Smooth muscle cell (in vitro differentiated cells): Measurements from ENCODE around the gene PTPRN2. TPM values are rescaled to one million over a fixed set of nuclear protein-coding genes. Genes with fewer than 3 reads are reported as not detected.

Experiments used
- DNase-seq: peaks from one replicate; lab custom pipeline; 2025; ENCODE audit not compliant: unreplicated experiment; lab: John Stamatoyannopoulos, UW
- H2AFZ ChIP-seq: fragments of 200-600 bp; sonication (generic); 2 replicates; pipeline ENCODE4 v1.6.0; 2016; ENCODE audit warnings: antibody characterized with exemption, low read depth, mild to moderate bottlenecking
- H3F3A ChIP-seq: fragments of 200-600 bp; sonication (generic); 2 replicates; pipeline ENCODE4 v1.6.0; 2017; ENCODE audit warnings: antibody characterized with exemption, low read depth
- H3K27ac ChIP-seq: fragments of 200-600 bp; sonication (generic); 2 replicates; pipeline ENCODE4 v1.5.1; 2016; ENCODE audit warnings: low read depth, mild to moderate bottlenecking
- H3K27me3 ChIP-seq: fragments of 200-600 bp; sonication (generic); 2 replicates; pipeline ENCODE4 v1.6.1; 2016; ENCODE audit warnings: low read depth, mild to moderate bottlenecking
- H3K36me3 ChIP-seq: fragments of 200-600 bp; sonication (generic); 2 replicates; pipeline ENCODE4 v1.5.1; 2016; ENCODE audit warnings: low read depth
- H3K4me1 ChIP-seq: fragments of 200-600 bp; sonication (generic); 2 replicates; pipeline ENCODE4 v1.5.1; 2016; ENCODE audit warnings: low read depth
- H3K4me2 ChIP-seq: fragments of 200-600 bp; sonication (generic); 2 replicates; pipeline ENCODE4 v1.6.0; 2016; ENCODE audit warnings: mild to moderate bottlenecking
- H3K4me3 ChIP-seq: fragments of 200-600 bp; sonication (generic); 2 replicates; pipeline ENCODE4 v1.5.1; 2016; ENCODE audit warnings: mild to moderate bottlenecking
- H3K79me2 ChIP-seq: fragments of 200-600 bp; sonication (generic); 2 replicates; pipeline ENCODE4 v1.6.0; 2016; ENCODE audit warnings: low read depth, mild to moderate bottlenecking
- H3K9ac ChIP-seq: fragments of 200-600 bp; sonication (generic); 2 replicates; pipeline ENCODE4 v1.6.0; 2016; ENCODE audit warnings: low read depth
- H3K9me3 ChIP-seq: fragments of 200-600 bp; sonication (generic); replicated peaks from 2 replicates; pipeline ENCODE4 v1.5.1; 2016; ENCODE audit warnings: low read depth
- H4K20me1 ChIP-seq: fragments of 200-600 bp; sonication (generic); 2 replicates; pipeline ENCODE4 v1.6.0; 2016; ENCODE audit warnings: low read depth
- CTCF ChIP-seq: fragments of 200-600 bp; sonication (generic); IDR thresholded peaks from 2 replicates; pipeline ENCODE4 v1.5.1; 2017; ENCODE audit warnings: borderline replicate concordance, mild to moderate bottlenecking, antibody characterized with exemption; ENCODE audit not compliant: insufficient read depth, poor library complexity, severe bottlenecking
- WGBS: methylation state at CpG from one replicate; pipeline ENCODE4 v1.1.7; 2016; ENCODE audit warnings: low lambda C conversion rate; 5-methylcytosine and 5-hydroxymethylcytosine counted together
- polyA plus RNA-seq: library from polyadenylated mRNA; unstranded; fragments of >200 nt; fragmentation: Nextera tagmentation; extraction: Ambion mirVana; gene quantifications from 2 replicates; pipeline ENCODE4 v1.2.1, GENCODE V29; 2016
- total RNA-seq: library from RNA; depleted of rRNA; stranded (reverse); fragments of >200 nt; gene quantifications from 2 replicates; pipeline ENCODE4 v1.2.3, GENCODE V29; 2014

PTPRN2 gene
- total and polyA plus RNA-seq, 2 experiments from 2014 or later, result 0.09 to 0.87 TPM

GRCh38 chr7:157943561-157943960 lies 644.1 kb downstream of the PTPRN2 start:
- no peak overlapping the region for H3K27ac ChIP-seq
- H3K9ac ChIP-seq, result no peak overlapping the region
- no peak for DNase-seq
- H4K20me1 ChIP-seq, result no peaks in the 10 kb centered on the region
- no peak overlapping the region for H2AFZ ChIP-seq
- H3K4me2 ChIP-seq, result no peak overlapping the region
- 91% methylated on average over 6 of the region's 6 CpGs for WGBS
- TF ChIP-seq CTCF, result no peak
- no peaks in the 10 kb centered on the region for H3K4me1 ChIP-seq
- H3F3A ChIP-seq, result no peaks in the 10 kb centered on the region
- no peaks in the 10 kb centered on the region for H3K9me3 ChIP-seq
- H3K36me3 ChIP-seq, result no peaks in the 10 kb centered on the region
- no peaks in the 10 kb centered on the region for H3K27me3 ChIP-seq
- H3K79me2 ChIP-seq, result no peaks in the 10 kb centered on the region
- H3K4me3 ChIP-seq, result no peak overlapping the region

DNA sequence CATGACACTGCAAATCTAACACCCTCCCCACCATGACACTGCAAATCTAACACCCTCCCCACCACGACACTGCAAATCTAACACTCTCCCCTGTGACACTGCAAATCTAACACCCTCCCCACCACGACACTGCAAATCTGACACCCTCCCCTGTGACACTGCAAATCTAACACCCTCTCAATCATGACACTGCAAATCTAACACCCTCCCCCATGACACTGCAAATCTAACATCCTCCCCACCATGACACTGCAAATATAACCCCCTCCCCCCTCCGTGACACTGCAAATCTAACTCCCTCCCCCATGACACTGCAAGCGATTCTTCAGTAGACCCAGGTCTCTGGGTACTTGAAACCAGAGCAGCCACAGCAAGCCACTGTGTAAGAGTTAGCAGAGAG lies 646.4 kb downstream of the PTPRN2 start:
- Histone ChIP-seq H3K79me2 (no peaks in the 10 kb centered on the region), H3F3A (no peaks in the 10 kb centered on the region), H3K4me1 (no peaks in the 10 kb centered on the region), H3K9me3 (no peaks in the 10 kb centered on the region), H3K27me3 (no peaks in the 10 kb centered on the region), H3K4me2 (no peak overlapping the region), H3K27ac (no peak overlapping the region), H3K4me3 (no peak overlapping the region), H3K9ac (no peak overlapping the region), H2AFZ (no peak overlapping the region), H3K36me3 (no peaks in the 10 kb centered on the region), H4K20me1 (no peaks in the 10 kb centered on the region)
- 90% methylated on average over 4 of the region's 4 CpGs for WGBS
- TF ChIP-seq CTCF, result no peak
- DNase-seq, result no peak

DNA sequence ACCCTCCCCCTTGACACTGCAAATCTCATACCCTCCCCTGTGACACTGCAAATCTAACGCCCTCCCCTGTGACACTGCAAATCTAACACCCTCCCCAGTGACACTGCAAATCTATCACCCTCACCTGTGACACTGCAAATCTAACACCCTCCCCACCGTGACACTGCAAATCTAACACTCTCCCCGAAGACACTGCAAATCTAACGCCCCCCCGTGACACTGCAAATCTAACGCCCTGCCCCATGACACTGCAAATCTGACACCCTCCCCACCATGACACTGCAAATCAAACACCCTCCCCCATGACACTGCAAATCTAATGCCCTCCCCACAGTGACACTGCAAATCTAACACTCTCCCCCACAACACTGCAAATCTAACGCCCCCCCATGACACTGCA lies 647.1 kb downstream of the PTPRN2 start:
- no peaks in the 10 kb centered on the region for H3F3A ChIP-seq
- H3K4me3 ChIP-seq, result no peak overlapping the region
- no peaks in the 10 kb centered on the region for H3K4me1 ChIP-seq
- H2AFZ ChIP-seq, result no peak overlapping the region
- H3K36me3 ChIP-seq, result no peaks in the 10 kb centered on the region
- no peaks in the 10 kb centered on the region for H4K20me1 ChIP-seq
- H3K79me2 ChIP-seq, result no peaks in the 10 kb centered on the region
- H3K9ac ChIP-seq, result no peak overlapping the region
- H3K9me3 ChIP-seq, result no peaks in the 10 kb centered on the region
- DNase-seq, result no peak
- WGBS, result 93% methylated on average over 6 of the region's 7 CpGs
- no peak for TF ChIP-seq CTCF
- no peak overlapping the region for H3K27ac ChIP-seq
- no peak overlapping the region for H3K4me2 ChIP-seq
- no peaks in the 10 kb centered on the region for H3K27me3 ChIP-seq

DNA sequence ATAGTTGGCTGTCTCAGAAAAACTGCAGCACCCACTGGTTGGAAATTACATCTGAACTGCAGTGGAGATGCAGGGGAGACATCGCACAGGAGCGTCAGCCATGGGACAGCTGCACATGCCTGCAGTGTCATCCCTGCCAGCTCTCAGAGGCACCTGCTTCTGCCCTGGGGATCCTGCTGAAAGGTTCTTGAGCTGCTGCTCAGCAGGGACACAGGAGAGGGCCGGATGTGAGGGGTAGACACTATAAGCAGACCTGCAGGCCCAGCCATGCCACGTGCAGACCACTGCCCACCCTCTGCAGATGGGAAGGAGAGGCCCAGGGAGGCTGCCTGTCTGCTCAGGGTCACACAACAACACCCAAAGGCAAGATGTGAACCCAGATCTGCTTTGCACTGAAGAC lies 649.4 kb downstream of the PTPRN2 start:
- H3K4me1 ChIP-seq, result no peaks in the 10 kb centered on the region
- no peaks in the 10 kb centered on the region for H3K79me2 ChIP-seq
- H3K9me3 ChIP-seq, result no peaks in the 10 kb centered on the region
- H3K4me3 ChIP-seq, result no peak overlapping the region
- no peak overlapping the region for H2AFZ ChIP-seq
- no peak for TF ChIP-seq CTCF
- no peak for DNase-seq
- no peaks in the 10 kb centered on the region for H4K20me1 ChIP-seq
- no peak overlapping the region for H3K27ac ChIP-seq
- no peak overlapping the region for H3K4me2 ChIP-seq
- 88% methylated on average over 4 of the region's 4 CpGs for WGBS
- H3F3A ChIP-seq, result peaks cover 6% of the 10 kb centered on the region
- no peak overlapping the region for H3K9ac ChIP-seq
- H3K27me3 ChIP-seq, result no peaks in the 10 kb centered on the region
- H3K36me3 ChIP-seq, result no peaks in the 10 kb centered on the region
